ENCODE results near the gene TRABD2B.

The TRABD2B gene

GRCh38 chr1:47821760-47822159 lies 175.4 kb downstream of the TRABD2B start:
- TF ChIP-seq CTCF (IDR thresholded peaks at IDR 0.05; ENCODE audit: poor library complexity, severe bottlenecking) = no peak
- Histone ChIP-seq H3K36me3 (ENCODE audit: low read depth) (no peaks in the 10 kb centered on the region), H3K9me3 (ENCODE audit: severe bottlenecking) (no peaks in the 10 kb centered on the region), H3K27ac (ENCODE audit: poor library complexity, severe bottlenecking) (no peak overlapping the region), H3K4me1 (ENCODE audit: insufficient read depth, poor library complexity, severe bottlenecking) (no peaks in the 10 kb centered on the region), H3K27me3 (ENCODE audit: insufficient read depth, poor library complexity, severe bottlenecking) (no peaks in the 10 kb centered on the region), H3K4me3 (ENCODE audit: severe bottlenecking) (no peak overlapping the region)
- DNase-seq (ENCODE audit: low spot score) = no peak
- no peak for ATAC-seq (ENCODE audit: low read depth)

DNA sequence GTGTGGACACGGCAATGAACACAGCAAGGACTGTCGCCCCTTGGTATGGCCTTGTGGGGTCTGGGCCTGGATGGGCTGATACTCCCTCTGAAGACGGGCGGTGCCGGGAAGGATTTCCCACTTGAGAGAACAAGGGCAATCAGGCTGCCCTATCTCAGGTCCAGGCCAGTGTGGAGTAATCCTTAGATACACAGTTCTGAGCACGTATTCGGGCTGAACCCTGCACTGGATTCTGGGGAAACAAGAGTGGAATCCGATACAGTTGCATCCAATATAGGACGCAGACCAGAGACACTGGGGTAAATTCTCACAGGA lies 177.7 kb downstream of the TRABD2B start:
- Histone ChIP-seq H3K27me3 (ENCODE audit: insufficient read depth, poor library complexity, severe bottlenecking) (no peaks in the 10 kb centered on the region), H3K4me3 (ENCODE audit: severe bottlenecking) (no peak overlapping the region), H3K36me3 (ENCODE audit: low read depth) (no peaks in the 10 kb centered on the region), H3K27ac (ENCODE audit: poor library complexity, severe bottlenecking) (no peak overlapping the region), H3K4me1 (ENCODE audit: insufficient read depth, poor library complexity, severe bottlenecking) (no peaks in the 10 kb centered on the region), H3K9me3 (ENCODE audit: severe bottlenecking) (peaks cover 1% of the 10 kb centered on the region)
- ATAC-seq (ENCODE audit: low read depth) = no peak
- DNase-seq (ENCODE audit: low spot score) = no peak
- TF ChIP-seq CTCF (IDR thresholded peaks at IDR 0.05; ENCODE audit: poor library complexity, severe bottlenecking) = no peak

GRCh38 chr1:47818682-47819573 lies 178.3 kb downstream of the TRABD2B start:
- Histone ChIP-seq H3K4me3 (ENCODE audit: severe bottlenecking) (no peak overlapping the region), H3K27ac (ENCODE audit: poor library complexity, severe bottlenecking) (no peak overlapping the region), H3K9me3 (ENCODE audit: severe bottlenecking) (peaks cover 1% of the 10 kb centered on the region), H3K27me3 (ENCODE audit: insufficient read depth, poor library complexity, severe bottlenecking) (no peaks in the 10 kb centered on the region), H3K36me3 (ENCODE audit: low read depth) (no peaks in the 10 kb centered on the region), H3K4me1 (ENCODE audit: insufficient read depth, poor library complexity, severe bottlenecking) (no peaks in the 10 kb centered on the region)
- DNase-seq (ENCODE audit: low spot score) (no peak), ATAC-seq (ENCODE audit: low read depth) (no peak)
- TF ChIP-seq CTCF (IDR thresholded peaks at IDR 0.05; ENCODE audit: poor library complexity, severe bottlenecking) = no peak

DNA sequence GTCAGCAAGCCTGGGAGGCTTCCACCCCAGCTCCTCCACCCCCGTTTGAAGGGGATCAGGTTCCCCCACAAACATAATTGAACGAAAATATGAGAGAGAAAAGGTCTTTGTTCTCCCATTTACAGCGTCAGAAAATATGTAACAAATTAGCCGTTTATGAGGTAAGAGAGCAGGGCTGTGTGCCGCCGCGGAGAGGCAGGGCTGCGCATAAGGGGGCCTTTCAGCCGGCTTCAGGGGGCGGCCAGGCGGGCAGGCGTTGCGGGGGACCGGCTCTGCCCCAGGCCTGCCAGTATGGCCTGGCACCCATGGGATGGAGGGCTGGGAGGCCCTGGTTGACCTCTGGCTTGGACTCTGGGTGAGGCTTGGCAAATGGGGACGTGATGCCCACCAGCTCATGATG lies 179.3 kb downstream of the TRABD2B start:
- no peak for DNase-seq (ENCODE audit: low spot score)
- TF ChIP-seq CTCF (IDR thresholded peaks at IDR 0.05; ENCODE audit: poor library complexity, severe bottlenecking) = no peak
- no peaks in the 10 kb centered on the region for H3K27me3 ChIP-seq (ENCODE audit: insufficient read depth, poor library complexity, severe bottlenecking)
- no peaks in the 10 kb centered on the region for H3K36me3 ChIP-seq (ENCODE audit: low read depth)
- H3K9me3 ChIP-seq (ENCODE audit: severe bottlenecking) = peaks cover 1% of the 10 kb centered on the region
- H3K4me3 ChIP-seq (ENCODE audit: severe bottlenecking) = no peak overlapping the region
- H3K27ac ChIP-seq (ENCODE audit: poor library complexity, severe bottlenecking) = no peak overlapping the region
- H3K4me1 ChIP-seq (ENCODE audit: insufficient read depth, poor library complexity, severe bottlenecking) = no peaks in the 10 kb centered on the region
- ATAC-seq (ENCODE audit: low read depth) = no peak

All from RWPE2 (cell line).